Testis (tissue), 3 donors: ENCODE measurements around the gene GGACT. TPM values are rescaled to one million over a fixed set of nuclear protein-coding genes. Genes with fewer than 3 reads are reported as not detected.

Experiments used
- DNase-seq: peaks from one replicate; pipeline ENCODE4 v3.0.0-alpha.2; 2019
- H3K27ac ChIP-seq, 2 donors: fragments of 200-600 bp; sonication (generic); one replicate each; pipeline ENCODE4 v1.5.1; 2019
- H3K27me3 ChIP-seq: fragments of 200-600 bp; sonication (generic); one replicate; pipeline ENCODE4 v1.5.1; 2019
- H3K36me3 ChIP-seq: fragments of 200-600 bp; sonication (generic); one replicate; pipeline ENCODE4 v1.5.1; 2017; ENCODE audit warnings: low read depth; ENCODE audit errors: missing control alignments
- H3K4me1 ChIP-seq: fragments of 200-600 bp; sonication (generic); one replicate; pipeline ENCODE4 v1.5.1; 2019
- H3K4me3 ChIP-seq, 2 donors: fragments of 200-600 bp; sonication (generic); one replicate each; pipeline ENCODE4 v1.5.1; 2017 to 2019
- H3K9me3 ChIP-seq: fragments of 200-600 bp; sonication (generic); one replicate; pipeline ENCODE4 v1.5.1; 2017
- CTCF ChIP-seq, 3 experiments: fragments of 450-650 bp in 2 of 3; fragments of 200-600 bp in 1 of 3; sonication (generic) in 1 of 3; IDR thresholded peaks; one replicate each; pipeline ENCODE4 v1.5.1; 2016 to 2019; ENCODE audit warnings: antibody characterized with exemption in 3 of 3, mild to moderate bottlenecking in 2 of 3, moderate library complexity in 1 of 3
- POLR2A ChIP-seq: fragments of 450-650 bp; IDR thresholded peaks from one replicate; pipeline ENCODE4 v1.6.1; 2017; ENCODE audit warnings: antibody characterized with exemption, mild to moderate bottlenecking, moderate library complexity
- whole genome bisulfite sequencing, 2 donors: methylation state at CpG; one replicate each; pipeline ENCODE4 v1.1.5; 2018; 5-methylcytosine and 5-hydroxymethylcytosine counted together
- intact Hi-C: fragments of 100-400 bp; cut with DNase I; formaldehyde crosslinking; loops from one replicate; pipeline ENCODE4 v1.15.1; 2023; ENCODE audit warnings: low total_unique reads
- polyA plus RNA-seq: library from polyadenylated mRNA; stranded (reverse); fragments of 350-450 nt; fragmentation: Illumina TruSeq; extraction: RNeasy Lipid Tissue Mini Kit (QIAGEN cat#74804); gene quantifications from one replicate; pipeline ENCODE4 v1.2.3, GENCODE V29; 2014; ENCODE audit warnings: low read depth, low replicate concordance; ENCODE audit not compliant: insufficient read depth
- total RNA-seq, 2 donors: library from RNA; depleted of rRNA; stranded (reverse); fragments of >200 nt; gene quantifications; one replicate each; pipeline ENCODE4 v1.2.3, GENCODE V29; 2016

The GGACT gene
- total and polyA plus RNA-seq, 3 donors from 2014 or later: 9.8 to 30.0 (median 18.9) TPM

- Histone ChIP-seq H3K4me1 (peaks cover 7% of the 10 kb centered on the region), H3K27me3 (no peaks in the 10 kb centered on the region), H3K27ac (no peak overlapping the region), H3K36me3 (no peaks in the 10 kb centered on the region), H3K9me3 (no peaks in the 10 kb centered on the region), H3K4me3 (no peak overlapping the region)
- intact Hi-C loops: no loop called here
- 96 to 98% methylated on average over 11 of the region's 11 CpGs for WGBS, 2 donors
- DNase-seq: no peak
- no peak for TF ChIP-seq CTCF (IDR thresholded peaks at IDR 0.05)
- TF ChIP-seq POLR2A: no peak
These were observed 59.8 kb downstream of the GGACT start for GRCh38 chr13:100528820-100529219.

- no peak for TF ChIP-seq POLR2A
- TF ChIP-seq CTCF (IDR thresholded peaks at IDR 0.05): no peak
- H3K4me3 ChIP-seq: no peak overlapping the region
- peaks cover 7% of the 10 kb centered on the region for H3K4me1 ChIP-seq
- 90 to 92% methylated on average over 9 of the region's 9 CpGs for WGBS, 2 donors
- H3K27me3 ChIP-seq: no peaks in the 10 kb centered on the region
- no peak for DNase-seq
- no peaks in the 10 kb centered on the region for H3K36me3 ChIP-seq
- H3K27ac ChIP-seq: no peak overlapping the region
- intact Hi-C loops: no loop called here
- H3K9me3 ChIP-seq: no peaks in the 10 kb centered on the region
These were observed 60.2 kb downstream of the GGACT start for GRCh38 chr13:100528353-100528752.

GRCh38 chr13:100527644-100528043 is 60.9 kb downstream of the GGACT start:
- Histone ChIP-seq H3K9me3 (no peaks in the 10 kb centered on the region), H3K36me3 (no peaks in the 10 kb centered on the region), H3K4me1 (peaks cover 7% of the 10 kb centered on the region), H3K27ac (no peak overlapping the region), H3K4me3 (no peak overlapping the region), H3K27me3 (no peaks in the 10 kb centered on the region)
- DNase-seq: no peak
- intact Hi-C loops: no loop called here
- 89 to 92% methylated on average over 9 of the region's 9 CpGs for WGBS, 2 donors
- TF ChIP-seq POLR2A (no peak), CTCF (IDR thresholded peaks at IDR 0.05) (no peak)

GRCh38 chr13:100526318-100527000 is 62.1 kb downstream of the GGACT start:
- no peak for TF ChIP-seq POLR2A
- no peak for TF ChIP-seq CTCF (IDR thresholded peaks at IDR 0.05)
- H3K4me3 ChIP-seq: no peak overlapping the region
- WGBS, 2 donors: 88% methylated on average over 24 to 26 of the region's 27 CpGs
- H3K27ac ChIP-seq: no peak overlapping the region
- H3K36me3 ChIP-seq: no peaks in the 10 kb centered on the region
- H3K4me1 ChIP-seq: peaks cover 7% of the 10 kb centered on the region
- DNase-seq: no peak
- no peaks in the 10 kb centered on the region for H3K27me3 ChIP-seq
- intact Hi-C loops: no loop called here
- H3K9me3 ChIP-seq: no peaks in the 10 kb centered on the region
